ENCODE results near the gene RSAD2. TPM values are rescaled to one million over a fixed set of nuclear protein-coding genes. Genes with fewer than 3 reads are reported as not detected.

Gene RSAD2
- total and polyA plus RNA-seq, 2 donors from 2014 or later: 4.3 to 4.5 TPM

DNA sequence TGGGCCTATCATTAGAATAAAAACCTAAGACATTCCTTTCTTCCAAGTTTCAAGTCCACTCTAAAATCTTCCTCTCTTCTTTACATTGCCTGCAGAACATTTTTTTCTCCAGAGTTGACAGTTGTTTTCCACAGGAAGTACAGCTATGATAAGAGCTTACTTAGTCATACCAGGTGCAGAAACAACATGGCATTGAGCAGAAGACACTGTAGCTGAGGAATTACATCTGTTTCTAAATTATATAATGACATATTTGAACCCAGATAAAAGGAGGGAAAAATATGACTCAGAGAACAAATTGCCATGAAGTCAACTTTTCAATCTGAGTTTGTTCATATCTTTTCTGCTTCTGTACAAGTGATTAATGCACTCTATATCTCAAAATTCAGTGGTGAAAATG is 42.1 kb upstream of the RSAD2 start:
- no peak overlapping the region for H3K9ac ChIP-seq (ENCODE audit: low read length in 3 of 3)
- H3K27me3 ChIP-seq (ENCODE audit: control insufficient read depth, insufficient read depth, low read length): no peaks in the 10 kb centered on the region
- FAIRE-seq (no peak), DNase-seq (no peak)
- H3K9me3 ChIP-seq (ENCODE audit: control insufficient read depth in 2 of 3, insufficient read depth in 1 of 3, low read length in 3 of 3): peaks cover 0 to 18% (median 9%) of the 10 kb centered on the region in 3 donors
- H3K4me1 ChIP-seq (ENCODE audit: control insufficient read depth in 2 of 3, insufficient read depth in 2 of 3, low read depth in 1 of 3, low read length in 3 of 3): no peaks in the 10 kb centered on the region
- H3K27ac ChIP-seq (ENCODE audit: low read depth in 2 of 2, low read length in 2 of 2): no peak overlapping the region
- TF ChIP-seq, protein P1, sequence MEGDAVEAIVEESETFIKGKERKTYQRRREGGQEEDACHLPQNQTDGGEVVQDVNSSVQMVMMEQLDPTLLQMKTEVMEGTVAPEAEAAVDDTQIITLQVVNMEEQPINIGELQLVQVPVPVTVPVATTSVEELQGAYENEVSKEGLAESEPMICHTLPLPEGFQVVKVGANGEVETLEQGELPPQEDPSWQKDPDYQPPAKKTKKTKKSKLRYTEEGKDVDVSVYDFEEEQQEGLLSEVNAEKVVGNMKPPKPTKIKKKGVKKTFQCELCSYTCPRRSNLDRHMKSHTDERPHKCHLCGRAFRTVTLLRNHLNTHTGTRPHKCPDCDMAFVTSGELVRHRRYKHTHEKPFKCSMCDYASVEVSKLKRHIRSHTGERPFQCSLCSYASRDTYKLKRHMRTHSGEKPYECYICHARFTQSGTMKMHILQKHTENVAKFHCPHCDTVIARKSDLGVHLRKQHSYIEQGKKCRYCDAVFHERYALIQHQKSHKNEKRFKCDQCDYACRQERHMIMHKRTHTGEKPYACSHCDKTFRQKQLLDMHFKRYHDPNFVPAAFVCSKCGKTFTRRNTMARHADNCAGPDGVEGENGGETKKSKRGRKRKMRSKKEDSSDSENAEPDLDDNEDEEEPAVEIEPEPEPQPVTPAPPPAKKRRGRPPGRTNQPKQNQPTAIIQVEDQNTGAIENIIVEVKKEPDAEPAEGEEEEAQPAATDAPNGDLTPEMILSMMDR (IDR thresholded peaks at IDR 0.05; ENCODE audit: borderline replicate concordance, extremely low read depth, insufficient read depth): no peak
- no peak overlapping the region for H3K4me3 ChIP-seq (ENCODE audit: low read length in 3 of 3)
- H3K36me3 ChIP-seq (ENCODE audit: control insufficient read depth in 2 of 3, insufficient read depth in 3 of 3, low read length in 3 of 3): no peaks in the 10 kb centered on the region
- intact Hi-C loops (cut with DNase I): no loop called here

DNA sequence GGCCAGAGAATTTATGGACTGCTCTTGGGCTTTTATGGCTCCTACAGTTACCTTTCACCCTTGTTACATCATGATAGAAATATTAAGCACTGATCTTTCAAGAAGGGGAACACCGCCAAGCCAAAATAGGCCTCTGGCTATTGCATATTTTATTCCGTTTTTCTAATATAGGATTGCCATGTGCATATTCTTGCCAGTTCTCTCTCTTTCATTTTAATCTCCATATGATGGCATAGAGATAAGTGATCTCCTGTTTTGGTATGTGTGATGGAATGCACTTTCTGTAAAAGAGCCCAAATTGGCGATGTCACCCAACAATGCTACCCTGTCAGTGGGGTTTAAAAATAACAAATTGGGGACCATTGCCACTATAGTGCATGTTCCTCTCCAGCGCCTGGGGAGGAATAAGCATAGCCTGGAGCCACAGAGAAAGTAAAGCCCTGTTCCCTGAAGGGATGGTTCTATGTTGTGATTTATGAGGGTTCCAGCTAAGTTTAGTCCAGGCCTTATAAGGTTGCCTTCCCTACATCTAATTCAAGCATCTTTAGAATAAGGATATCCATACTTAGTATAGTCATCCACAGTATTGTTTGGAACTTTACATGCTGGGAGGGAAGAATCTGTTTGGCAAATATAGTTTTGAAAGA is 38.8 kb upstream of the RSAD2 start:
- no peak for FAIRE-seq
- H3K27ac ChIP-seq (ENCODE audit: low read depth in 2 of 2, low read length in 2 of 2): no peak overlapping the region
- intact Hi-C loops (cut with DNase I): no loop called here
- TF ChIP-seq, protein P1 (IDR thresholded peaks at IDR 0.05; ENCODE audit: borderline replicate concordance, extremely low read depth, insufficient read depth): no peak
- H3K9ac ChIP-seq (ENCODE audit: low read length in 3 of 3): no peak overlapping the region
- no peaks in the 10 kb centered on the region for H3K36me3 ChIP-seq (ENCODE audit: control insufficient read depth in 2 of 3, insufficient read depth in 3 of 3, low read length in 3 of 3)
- no peaks in the 10 kb centered on the region for H3K27me3 ChIP-seq (ENCODE audit: control insufficient read depth, insufficient read depth, low read length)
- DNase-seq: no peak
- no peak overlapping the region for H3K4me3 ChIP-seq (ENCODE audit: low read length in 3 of 3)
- no peaks in the 10 kb centered on the region for H3K4me1 ChIP-seq (ENCODE audit: control insufficient read depth in 2 of 3, insufficient read depth in 2 of 3, low read depth in 1 of 3, low read length in 3 of 3)
- peaks cover 0 to 35% (median 8%) of the 10 kb centered on the region in 3 donors for H3K9me3 ChIP-seq (ENCODE audit: control insufficient read depth in 2 of 3, insufficient read depth in 1 of 3, low read length in 3 of 3)

DNA sequence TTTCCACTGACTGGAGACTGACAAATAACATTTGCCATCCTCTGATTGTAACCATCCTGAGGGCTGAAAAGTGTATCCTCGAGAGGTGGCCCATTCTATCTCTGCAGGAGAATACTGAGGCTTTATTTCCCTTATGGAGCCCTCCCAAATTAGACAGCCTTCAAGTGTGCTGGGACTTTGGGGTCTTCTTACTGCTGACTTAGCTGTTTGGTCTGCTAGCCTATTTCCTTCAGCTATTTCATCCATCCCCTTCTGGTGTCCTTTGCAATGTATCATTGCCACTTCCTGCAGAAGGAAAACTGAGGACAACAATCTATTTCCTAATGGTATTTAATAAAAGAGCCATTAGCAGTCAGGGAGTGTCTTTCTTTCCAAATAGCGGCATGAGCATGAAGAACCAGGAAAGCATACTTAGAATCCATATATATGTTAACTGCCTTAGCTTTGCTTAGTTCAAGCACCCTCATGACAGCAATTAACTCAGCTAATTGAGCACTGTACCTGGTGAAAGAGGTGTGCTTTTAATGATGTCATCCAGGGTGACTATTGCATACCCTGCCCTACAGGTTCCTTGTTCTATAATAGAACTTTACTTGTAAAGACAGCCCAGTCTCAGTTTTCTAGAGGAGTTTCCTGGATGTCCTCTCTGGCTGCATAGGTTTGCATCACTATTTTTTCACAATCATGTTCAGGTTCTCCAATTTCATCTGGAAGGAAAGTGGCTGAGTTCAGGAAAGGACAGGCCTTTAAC is 35.9 kb upstream of the RSAD2 start:
- no peaks in the 10 kb centered on the region for H3K36me3 ChIP-seq (ENCODE audit: control insufficient read depth in 2 of 3, insufficient read depth in 3 of 3, low read length in 3 of 3)
- intact Hi-C loops (cut with DNase I): no loop called here
- H3K9ac ChIP-seq (ENCODE audit: low read length in 3 of 3): no peak overlapping the region
- DNase-seq: no peak
- no peaks in the 10 kb centered on the region for H3K4me1 ChIP-seq (ENCODE audit: control insufficient read depth in 2 of 3, insufficient read depth in 2 of 3, low read depth in 1 of 3, low read length in 3 of 3)
- H3K9me3 ChIP-seq (ENCODE audit: control insufficient read depth in 2 of 3, insufficient read depth in 1 of 3, low read length in 3 of 3): peaks cover 0 to 60% (median 20%) of the 10 kb centered on the region in 3 donors
- TF ChIP-seq, protein P1 (IDR thresholded peaks at IDR 0.05; ENCODE audit: borderline replicate concordance, extremely low read depth, insufficient read depth): no peak
- H3K27ac ChIP-seq (ENCODE audit: low read depth in 2 of 2, low read length in 2 of 2): no peak overlapping the region
- FAIRE-seq: no peak
- no peaks in the 10 kb centered on the region for H3K27me3 ChIP-seq (ENCODE audit: control insufficient read depth, insufficient read depth, low read length)
- no peak overlapping the region for H3K4me3 ChIP-seq (ENCODE audit: low read length in 3 of 3)

All from kidney (tissue), 14 donors.